GM19351 (cell line): Measurements from ENCODE around the gene MOB3A.

Experiments
- ATAC-seq: cut with Tn5 transposase; IDR thresholded peaks from one replicate; pipeline ENCODE4 v1.9.1; 2021; ENCODE audit warnings: mild to moderate bottlenecking, moderate library complexity; ENCODE audit not compliant: unreplicated experiment

MOB3A gene

GRCh38 chr19:2083174-2083854 lies 12.8 kb downstream of the MOB3A start:
- ATAC-seq = no peak

DNA sequence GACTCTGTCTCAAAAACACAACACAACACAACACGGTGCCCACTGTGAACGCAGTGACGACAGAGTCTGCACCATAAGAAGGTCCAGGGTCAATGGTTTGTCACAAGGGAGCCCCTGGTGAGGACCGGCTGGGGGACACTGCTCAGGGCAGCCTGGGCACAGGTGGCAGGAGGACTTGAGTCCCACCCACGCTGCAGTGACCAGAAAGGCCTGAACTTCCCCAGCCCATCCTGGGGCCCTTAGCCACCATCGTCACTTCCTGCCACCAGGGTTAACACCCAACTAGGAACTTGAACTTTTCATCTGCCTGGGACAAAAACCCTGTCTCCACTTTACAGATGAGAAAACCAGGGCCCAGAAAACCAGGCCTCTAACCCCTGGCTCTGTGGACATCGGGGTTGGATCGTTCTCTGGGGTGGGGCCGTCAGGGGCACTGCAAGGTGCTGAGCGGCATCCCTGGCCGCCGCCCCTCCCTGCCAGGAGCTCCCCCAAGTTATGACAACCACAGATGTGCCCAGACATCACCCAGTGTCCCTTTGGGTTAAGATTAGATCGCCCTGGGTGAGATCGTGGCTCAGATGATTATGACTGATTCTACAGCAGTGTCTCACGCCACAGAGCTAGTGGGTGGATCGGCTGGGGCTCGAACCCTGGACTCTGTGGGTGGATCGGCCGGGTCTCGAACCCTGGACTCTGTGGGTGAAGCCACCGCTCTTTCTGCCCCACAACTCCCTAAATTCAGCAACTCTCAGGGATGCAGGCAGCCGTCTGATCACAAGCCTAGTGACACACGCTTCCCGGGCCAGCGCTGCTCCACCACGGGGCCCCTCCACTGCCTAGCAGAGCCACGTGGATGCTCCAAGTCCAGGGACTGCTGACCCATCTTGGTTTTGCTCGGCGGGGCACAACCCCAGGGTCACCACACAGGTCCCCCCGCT lies 14.0 kb downstream of the MOB3A start:
- ATAC-seq = no peak

DNA sequence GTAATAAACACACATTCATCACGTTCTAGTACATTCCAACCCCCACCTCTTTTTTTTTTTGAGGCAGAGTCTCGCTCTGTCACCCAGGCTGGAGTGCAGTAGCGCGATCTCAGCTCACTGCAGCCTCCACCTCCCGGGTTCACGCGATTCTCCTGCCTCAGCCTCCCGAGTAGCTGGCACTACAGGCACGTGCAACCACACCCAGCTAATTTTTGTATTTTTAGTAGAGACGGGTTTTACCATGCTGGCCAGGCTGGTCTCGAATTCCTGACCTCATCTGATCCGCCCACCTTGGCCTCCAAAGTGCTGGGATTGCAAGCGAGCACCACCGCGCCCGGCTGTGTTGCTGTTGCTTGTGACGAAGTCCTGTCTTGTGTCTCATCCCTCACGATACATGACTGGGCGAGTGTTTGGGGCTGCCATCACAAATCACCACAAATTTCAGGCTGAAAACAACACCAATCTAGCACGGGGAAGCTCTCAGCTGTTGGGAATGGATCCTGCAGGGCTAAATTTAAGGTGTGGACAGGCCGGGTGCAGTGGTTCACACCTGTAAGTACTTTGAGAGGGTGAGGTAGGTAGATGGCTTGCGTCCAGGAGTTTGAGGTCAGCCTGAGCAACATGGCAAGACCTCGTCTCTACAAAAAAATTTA lies 15.7 kb downstream of the MOB3A start:
- ATAC-seq = no peak

DNA sequence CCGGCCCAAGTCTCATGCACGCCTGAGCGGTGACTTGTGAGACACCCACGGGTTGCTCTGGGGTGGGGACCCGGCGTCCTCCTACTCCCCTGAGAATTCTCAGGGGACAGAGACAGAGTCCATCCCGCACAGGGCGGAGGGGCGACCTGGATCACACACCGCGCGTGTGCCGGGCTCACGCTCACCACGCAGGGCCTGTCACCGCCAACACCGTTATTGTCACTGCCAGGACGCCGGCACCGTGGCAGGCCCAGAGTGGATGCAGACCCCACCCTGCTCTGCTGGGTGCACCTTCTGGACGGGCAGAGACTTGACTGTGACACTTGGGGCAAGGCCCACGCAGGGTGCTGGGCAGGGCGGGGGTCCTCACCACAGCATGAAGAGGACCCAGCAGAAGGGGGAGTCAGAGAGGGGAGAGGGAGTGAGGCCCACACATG lies 16.2 kb downstream of the MOB3A start:
- ATAC-seq = no peak

DNA sequence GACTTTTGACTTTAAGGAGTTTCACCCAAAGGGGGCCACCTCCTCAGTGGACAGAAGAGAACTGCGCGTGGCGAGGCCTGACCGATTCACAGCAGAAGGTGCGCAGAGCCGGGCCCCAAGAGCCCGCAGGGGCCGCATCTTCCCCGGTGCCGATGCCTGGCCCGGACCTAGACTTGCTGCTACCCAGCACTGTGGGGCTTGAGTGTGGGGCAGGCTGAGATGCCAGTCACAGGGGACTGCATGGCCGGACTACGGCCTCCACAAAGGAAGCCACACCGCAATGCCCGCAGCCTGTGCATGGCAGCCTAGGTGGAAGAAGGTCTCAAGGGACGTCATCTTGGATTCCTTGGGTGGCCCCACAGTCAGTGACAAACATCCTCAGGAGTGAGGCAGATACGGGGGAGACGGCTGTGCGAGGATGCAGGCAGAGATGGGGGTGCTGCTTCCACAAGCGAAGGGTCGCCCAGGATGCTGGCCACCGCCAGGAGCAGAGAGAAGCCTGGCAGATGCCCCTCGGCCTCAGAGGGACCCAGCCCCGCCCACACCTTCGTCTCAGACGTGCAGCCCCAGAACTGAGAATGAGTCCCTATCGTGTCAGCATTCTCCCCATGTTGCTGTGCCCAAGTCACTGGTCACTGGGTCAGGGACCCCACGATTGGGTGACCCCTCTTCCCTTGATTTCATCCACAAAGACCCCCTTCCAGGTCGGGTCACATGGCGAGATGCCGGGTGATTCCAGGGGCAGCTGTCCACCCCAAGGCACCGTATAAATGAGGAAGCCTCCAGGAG lies 16.9 kb downstream of the MOB3A start:
- ATAC-seq = no peak

GRCh38 chr19:2077833-2078619 lies 18.1 kb downstream of the MOB3A start:
- ATAC-seq = no peak

- ATAC-seq = no peak
These were observed 18.7 kb downstream of the MOB3A start for GRCh38 chr19:2077398-2077797.

- no peak for ATAC-seq
These were observed 19.6 kb downstream of the MOB3A start for GRCh38 chr19:2076526-2076944.

DNA sequence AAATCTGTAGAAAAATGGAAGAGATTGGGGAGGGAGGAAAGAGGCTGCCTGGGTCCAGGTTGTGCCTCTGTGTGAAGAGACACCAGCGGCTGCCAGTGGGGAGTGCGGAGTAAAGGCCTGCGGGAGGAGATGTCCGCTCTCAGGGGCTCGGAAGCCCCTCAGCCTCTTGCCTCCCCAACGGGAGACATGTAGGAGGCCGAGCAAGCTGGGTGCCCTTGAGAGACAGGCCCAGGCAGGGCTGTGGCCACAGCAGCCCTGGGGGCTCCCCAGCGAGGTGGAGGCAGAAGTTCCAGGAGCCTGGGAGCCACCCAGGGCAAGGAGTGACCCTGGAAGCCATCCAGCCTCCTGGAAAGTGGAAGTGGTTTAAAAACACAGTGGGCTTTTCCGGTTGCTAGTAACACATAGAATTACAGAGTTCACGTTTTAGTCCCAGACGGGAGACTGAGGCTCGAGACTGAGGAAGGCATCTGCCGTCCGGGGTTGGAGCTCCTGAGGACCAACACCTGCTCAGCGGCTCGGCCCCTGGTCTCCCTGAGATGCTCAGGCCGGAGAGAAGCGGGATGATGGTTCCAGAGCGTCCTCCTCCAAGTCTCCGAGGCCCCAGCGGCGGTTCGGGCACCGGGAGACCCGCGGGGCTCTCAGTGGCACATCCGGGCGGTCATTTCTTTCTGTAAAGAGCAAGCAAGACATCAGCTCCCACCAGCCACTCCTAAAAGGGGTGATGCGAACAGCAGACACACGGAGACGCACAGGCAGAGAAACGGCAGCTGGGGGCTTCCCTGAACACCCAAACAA lies 23.2 kb downstream of the MOB3A start:
- ATAC-seq = no peak

GRCh38 chr19:2070986-2071673 lies 25.0 kb downstream of the MOB3A start:
- no peak for ATAC-seq

GRCh38 chr19:2070436-2070827 lies 25.7 kb downstream of the MOB3A start:
- ATAC-seq = no peak

DNA sequence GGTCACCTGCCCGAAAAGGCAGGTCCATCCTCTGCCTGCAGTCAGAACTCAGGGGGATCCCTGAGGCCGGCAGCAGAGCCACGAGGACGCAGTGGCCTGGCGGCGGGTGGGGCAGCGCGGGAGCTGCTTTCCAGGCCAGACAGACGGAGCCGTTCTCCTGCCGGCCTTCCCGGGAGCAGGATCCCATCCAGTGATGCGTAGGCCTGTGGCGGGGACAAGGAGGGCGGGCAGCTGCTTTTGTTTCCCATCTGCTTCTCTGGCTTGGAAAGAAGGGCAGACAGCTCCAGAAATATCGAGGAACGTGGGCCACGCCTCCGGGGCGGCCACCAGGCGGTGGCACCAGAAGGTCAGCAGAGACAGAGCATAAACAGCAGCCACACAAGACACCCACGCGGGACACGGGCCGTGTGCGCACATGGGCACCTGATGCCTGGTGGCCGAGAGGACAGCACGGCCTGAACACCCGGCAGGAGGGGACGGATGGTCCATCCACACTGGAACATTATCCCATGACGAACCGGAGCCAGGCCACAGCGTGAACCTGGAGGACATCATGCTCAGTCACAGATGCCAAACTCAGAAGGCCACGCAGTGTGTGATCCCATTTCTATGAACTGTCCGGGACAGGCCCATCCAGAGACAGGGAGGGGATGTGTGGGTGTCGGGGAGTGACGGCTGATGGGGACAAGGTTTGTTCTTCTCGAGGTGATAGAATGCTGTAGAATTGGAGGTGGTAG lies 31.2 kb downstream of the MOB3A start:
- ATAC-seq = no peak

DNA sequence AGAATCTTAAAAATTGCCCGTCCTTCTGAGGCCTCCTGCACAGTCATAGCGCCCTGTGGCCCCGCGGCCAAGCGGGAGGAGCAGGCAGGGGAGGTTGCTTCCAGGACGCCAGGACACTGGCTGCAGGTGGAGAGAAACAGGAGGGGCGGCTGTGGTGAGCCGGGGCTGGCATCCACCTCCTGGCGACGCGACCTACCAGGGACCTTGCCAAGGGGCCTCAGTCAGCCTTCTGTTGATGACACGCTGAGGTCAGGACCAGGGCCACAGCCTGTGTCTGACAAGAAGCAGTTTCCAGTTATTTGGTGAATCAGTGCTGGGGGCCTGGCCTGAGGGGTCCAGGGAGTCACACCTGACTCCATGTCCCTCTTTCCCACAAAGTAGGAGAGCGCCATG lies 31.7 kb downstream of the MOB3A start:
- no peak for ATAC-seq

DNA sequence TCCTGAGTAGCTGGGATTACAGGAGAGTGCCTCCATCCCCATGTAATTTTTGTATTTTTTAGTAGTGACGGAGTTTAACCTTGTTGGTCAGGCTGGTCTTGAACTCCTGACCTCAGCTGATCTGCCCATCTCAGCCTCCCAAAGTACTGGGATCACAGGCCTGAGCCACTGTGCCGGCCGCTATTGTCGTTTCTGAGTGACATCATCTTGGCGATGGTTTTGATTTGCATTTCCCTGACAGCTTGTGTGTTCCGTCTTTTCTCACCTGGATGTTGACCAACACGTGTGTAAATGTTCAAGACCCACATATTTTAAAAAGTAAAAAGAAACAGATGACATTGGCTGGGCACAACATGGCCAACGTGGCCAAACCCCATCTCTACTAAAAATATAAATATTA lies 32.3 kb downstream of the MOB3A start:
- ATAC-seq = no peak

DNA sequence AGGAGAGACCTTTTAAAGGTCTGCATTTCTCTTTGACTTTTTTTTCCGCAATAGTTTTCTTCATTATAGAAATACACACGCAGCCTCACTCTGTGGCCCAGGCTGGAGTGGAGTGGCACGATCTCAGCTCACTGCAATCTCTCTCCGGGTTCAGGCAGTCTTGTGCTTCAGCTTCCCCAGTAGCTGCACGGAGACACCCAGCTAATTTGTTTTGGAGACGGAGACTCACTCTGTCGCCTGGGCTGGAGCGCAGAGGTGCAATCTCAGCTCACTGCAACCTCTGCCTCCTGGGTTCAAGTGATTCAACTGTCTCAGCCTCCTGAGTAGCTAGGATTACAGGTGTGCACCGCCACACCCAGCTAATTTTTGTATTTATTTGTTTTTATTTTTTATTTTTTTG lies 33.4 kb downstream of the MOB3A start:
- no peak for ATAC-seq

DNA sequence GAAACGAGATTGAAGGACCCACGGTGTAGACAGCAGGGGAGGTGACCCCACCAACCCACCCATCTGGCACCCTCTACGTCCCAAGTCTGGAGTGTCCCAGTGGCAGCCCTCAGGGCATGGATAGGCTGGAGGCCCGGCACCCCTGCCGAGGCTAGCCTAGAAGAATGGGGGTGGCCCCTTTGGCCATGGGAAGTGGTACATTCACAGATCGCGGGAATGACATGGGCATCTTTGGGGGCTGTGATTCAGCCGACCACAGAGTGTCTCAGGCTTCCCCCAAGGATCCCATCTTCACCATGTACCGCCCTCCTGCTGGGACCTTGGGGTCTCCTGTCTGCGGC lies 33.8 kb downstream of the MOB3A start:
- ATAC-seq = no peak

- ATAC-seq = peak; percentile 86
These were observed 34.4 kb downstream of the MOB3A start for GRCh38 chr19:2061495-2062388.
